ENCODE measurements around the gene CMTM1. TPM values are rescaled to one million over a fixed set of nuclear protein-coding genes. Genes with fewer than 3 reads are reported as not detected.
A peak's percentile ranks its signal among the peaks of the same experiment; 100 is the strongest.

CMTM1 gene
- total RNA-seq, 1 experiment from 2014 or later: 5.6 TPM

DNA sequence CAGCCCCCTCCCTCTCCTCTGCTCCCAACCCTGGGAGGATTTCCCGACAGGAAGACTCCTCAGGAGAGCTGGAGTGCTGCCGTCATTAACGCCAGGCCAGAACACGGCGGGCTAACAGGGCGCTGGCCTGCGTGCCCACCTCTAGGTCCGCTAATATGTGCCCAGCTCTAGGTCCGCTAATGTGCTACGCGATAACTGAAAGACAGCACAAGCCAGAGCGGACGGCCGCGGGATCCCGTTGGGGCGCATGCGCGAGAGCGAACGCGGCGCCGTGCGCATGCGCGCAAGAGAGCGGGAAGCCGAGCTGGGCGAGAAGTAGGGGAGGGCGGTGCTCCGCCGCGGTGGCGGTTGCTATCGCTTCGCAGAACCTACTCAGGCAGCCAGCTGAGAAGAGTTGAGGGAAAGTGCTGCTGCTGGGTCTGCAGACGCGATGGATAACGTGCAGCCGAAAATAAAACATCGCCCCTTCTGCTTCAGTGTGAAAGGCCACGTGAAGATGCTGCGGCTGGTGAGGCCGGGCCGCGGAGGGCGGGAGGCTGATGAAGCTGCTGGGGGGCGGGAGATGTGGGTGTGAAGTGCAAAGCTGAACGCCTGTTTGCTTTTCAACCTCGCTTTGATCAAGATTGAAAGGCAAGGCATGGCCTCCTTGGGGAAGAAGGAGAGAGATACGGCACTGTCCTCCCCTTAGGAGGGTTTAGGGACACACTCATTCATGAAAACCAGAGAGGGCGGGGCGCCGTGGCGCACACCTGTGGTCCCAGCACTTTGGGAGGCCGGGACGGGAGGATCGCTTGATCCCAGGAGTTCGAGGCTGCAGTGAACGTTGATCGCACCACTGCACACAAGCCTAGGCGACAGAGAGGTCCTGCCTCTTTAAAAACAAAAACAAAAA lies 13.7 kb upstream of the CMTM1 start, which contains the start of gene CKLF:
Gene CKLF, plus strand, starts transcription at position 291 of the 892 bp plus-strand sequence. Its CDS starts 140 bp downstream, at position 431.
- Histone ChIP-seq H3K27me3 (replicated peaks; ENCODE audit: control insufficient read depth, insufficient read depth, low read length) (no peaks in the 10 kb centered on the region), H3K9me3 (no peaks in the 10 kb centered on the region), H3K4me1 (peaks cover 28% of the 10 kb centered on the region), H3K36me3 (ENCODE audit: control insufficient read depth, insufficient read depth, low read length) (no peaks in the 10 kb centered on the region), H3K4me3 (ENCODE audit: low read depth, low read length) (peak within 1 kb of the TSS; percentile 73)
- TSS peak; percentile 52 for BruUV-seq (replicated peaks)
- CTCF ChIA-PET: interaction anchor here (0.6 to 1.3 kb wide), 5 partner anchors 16 to 109 kb away, joined by 3 to 7 read pairs (median 3); no protein-coding TSS in a partner anchor
- peaks cover 47% of the 10 kb centered on the region for H3K4me1 Mint-ChIP-seq (ENCODE audit: low read depth, unreplicated experiment)
- DNase-seq: peak; percentile 90 to 96
- H3K27me3 Mint-ChIP-seq (ENCODE audit: insufficient read depth, unreplicated experiment): no peaks in the 10 kb centered on the region
- peak within 1 kb of the TSS; percentile 87 for H3K4me3 Mint-ChIP-seq (ENCODE audit: unreplicated experiment)
- intact Hi-C loops (cut with micrococcal nuclease; ENCODE audit: unreplicated experiment): loop anchor here (1.0 to 5.0 kb wide), 2 partner anchors 36 to 50 kb away; partner anchors contain the start of gene CMTM3
- TF ChIP-seq, protein P1, sequence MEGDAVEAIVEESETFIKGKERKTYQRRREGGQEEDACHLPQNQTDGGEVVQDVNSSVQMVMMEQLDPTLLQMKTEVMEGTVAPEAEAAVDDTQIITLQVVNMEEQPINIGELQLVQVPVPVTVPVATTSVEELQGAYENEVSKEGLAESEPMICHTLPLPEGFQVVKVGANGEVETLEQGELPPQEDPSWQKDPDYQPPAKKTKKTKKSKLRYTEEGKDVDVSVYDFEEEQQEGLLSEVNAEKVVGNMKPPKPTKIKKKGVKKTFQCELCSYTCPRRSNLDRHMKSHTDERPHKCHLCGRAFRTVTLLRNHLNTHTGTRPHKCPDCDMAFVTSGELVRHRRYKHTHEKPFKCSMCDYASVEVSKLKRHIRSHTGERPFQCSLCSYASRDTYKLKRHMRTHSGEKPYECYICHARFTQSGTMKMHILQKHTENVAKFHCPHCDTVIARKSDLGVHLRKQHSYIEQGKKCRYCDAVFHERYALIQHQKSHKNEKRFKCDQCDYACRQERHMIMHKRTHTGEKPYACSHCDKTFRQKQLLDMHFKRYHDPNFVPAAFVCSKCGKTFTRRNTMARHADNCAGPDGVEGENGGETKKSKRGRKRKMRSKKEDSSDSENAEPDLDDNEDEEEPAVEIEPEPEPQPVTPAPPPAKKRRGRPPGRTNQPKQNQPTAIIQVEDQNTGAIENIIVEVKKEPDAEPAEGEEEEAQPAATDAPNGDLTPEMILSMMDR (IDR thresholded peaks at IDR 0.05; ENCODE audit: insufficient read depth in 1 of 2, low read depth in 1 of 2, low read length in 1 of 2, severe bottlenecking in 1 of 2, unreplicated experiment in 1 of 2): no peak
- H3K27ac Mint-ChIP-seq (ENCODE audit: unreplicated experiment): peak within 1 kb of the TSS; percentile 81
- H3K9me3 Mint-ChIP-seq (ENCODE audit: unreplicated experiment): no peaks in the 10 kb centered on the region
- POLR2A ChIA-PET: no interaction called here
- peaks cover 36% of the 10 kb centered on the region for H3K36me3 Mint-ChIP-seq (ENCODE audit: insufficient read depth, unreplicated experiment)

DNA sequence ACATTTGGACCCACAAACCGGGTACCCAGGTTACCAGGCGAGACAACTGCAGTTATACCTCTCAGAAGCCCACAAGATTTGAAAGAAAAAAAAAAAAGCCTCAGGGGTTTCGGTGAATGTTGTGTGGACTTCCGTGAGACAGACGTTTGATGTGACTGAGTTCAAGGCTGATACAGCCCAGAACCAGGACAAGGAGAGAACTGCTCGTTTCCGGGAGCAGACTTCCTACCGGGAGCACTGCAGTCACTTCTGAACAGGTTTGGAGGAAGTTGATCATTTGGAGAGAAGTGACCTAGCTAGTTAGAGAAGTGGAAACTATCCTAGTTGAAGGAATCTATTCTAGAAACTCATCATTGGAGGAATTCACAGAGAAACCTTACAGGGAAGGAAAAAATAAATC lies 13.0 kb upstream of the CMTM1 start:
- Mint-ChIP-seq H3K27ac (ENCODE audit: unreplicated experiment) (peak overlapping the region; percentile 81), H3K9me3 (ENCODE audit: unreplicated experiment) (no peaks in the 10 kb centered on the region), H3K36me3 (ENCODE audit: insufficient read depth, unreplicated experiment) (peaks cover 36% of the 10 kb centered on the region), H3K4me1 (ENCODE audit: low read depth, unreplicated experiment) (peaks cover 44% of the 10 kb centered on the region), H3K27me3 (ENCODE audit: insufficient read depth, unreplicated experiment) (no peaks in the 10 kb centered on the region), H3K4me3 (ENCODE audit: unreplicated experiment) (peak overlapping the region; percentile 87)
- Histone ChIP-seq H3K9me3 (no peaks in the 10 kb centered on the region), H3K36me3 (ENCODE audit: control insufficient read depth, insufficient read depth, low read length) (no peaks in the 10 kb centered on the region), H3K4me1 (peaks cover 28% of the 10 kb centered on the region), H3K27me3 (replicated peaks; ENCODE audit: control insufficient read depth, insufficient read depth, low read length) (no peaks in the 10 kb centered on the region), H3K4me3 (ENCODE audit: low read depth, low read length) (peak overlapping the region; percentile 73)
- intact Hi-C loops (cut with micrococcal nuclease; ENCODE audit: unreplicated experiment): loop anchor here (5.0 kb wide), 1 partner anchor 49 kb away; the partner anchor contains the start of gene CMTM3
- POLR2A ChIA-PET: no interaction called here
- CTCF ChIA-PET: interaction anchor here (0.8 to 1.3 kb wide), 3 partner anchors 12 to 55 kb away, joined by 3 to 7 read pairs (median 3); partner anchors contain the start of gene CMTM1
- TF ChIP-seq, protein P1 (IDR thresholded peaks at IDR 0.05; ENCODE audit: insufficient read depth in 1 of 2, low read depth in 1 of 2, low read length in 1 of 2, severe bottlenecking in 1 of 2, unreplicated experiment in 1 of 2): no peak
- BruUV-seq (replicated peaks): no TSS peak
- DNase-seq: no peak

DNA sequence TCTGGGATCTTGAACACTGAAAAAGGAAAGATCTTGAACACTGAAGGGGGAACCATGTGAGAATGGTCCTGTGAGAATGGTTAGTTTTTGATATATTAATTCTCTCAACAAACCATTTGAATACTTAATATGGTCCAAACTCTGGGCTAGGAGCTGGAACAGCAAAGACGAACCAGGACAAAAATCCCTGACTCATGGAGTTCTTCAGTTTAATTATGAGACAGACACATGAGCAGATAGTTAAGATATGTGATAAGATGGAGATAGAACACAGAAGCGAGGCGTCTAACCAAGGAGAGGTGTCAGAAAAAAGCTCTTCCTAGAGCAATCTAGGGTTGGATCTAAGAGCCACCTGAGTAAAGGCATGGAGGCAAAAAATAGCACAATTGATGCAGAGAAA lies 12.2 kb upstream of the CMTM1 start:
- Mint-ChIP-seq H3K36me3 (ENCODE audit: insufficient read depth, unreplicated experiment) (peaks cover 36% of the 10 kb centered on the region), H3K27ac (ENCODE audit: unreplicated experiment) (no peak overlapping the region), H3K4me3 (ENCODE audit: unreplicated experiment) (peak overlapping the region; percentile 87), H3K27me3 (ENCODE audit: insufficient read depth, unreplicated experiment) (no peaks in the 10 kb centered on the region), H3K9me3 (ENCODE audit: unreplicated experiment) (no peaks in the 10 kb centered on the region), H3K4me1 (ENCODE audit: low read depth, unreplicated experiment) (peaks cover 36% of the 10 kb centered on the region)
- intact Hi-C loops (cut with micrococcal nuclease; ENCODE audit: unreplicated experiment): loop anchor here (5.0 kb wide), 1 partner anchor 48 kb away; the partner anchor contains the start of gene CMTM3
- Histone ChIP-seq H3K9me3 (no peaks in the 10 kb centered on the region), H3K4me3 (ENCODE audit: low read depth, low read length) (no peak overlapping the region), H3K36me3 (ENCODE audit: control insufficient read depth, insufficient read depth, low read length) (no peaks in the 10 kb centered on the region), H3K27me3 (replicated peaks; ENCODE audit: control insufficient read depth, insufficient read depth, low read length) (no peaks in the 10 kb centered on the region), H3K4me1 (peaks cover 22% of the 10 kb centered on the region)
- ChIA-PET POLR2A (no interaction called here), CTCF (no interaction called here)
- BruUV-seq (replicated peaks): no TSS peak
- DNase-seq: no peak
- TF ChIP-seq, protein P1 (IDR thresholded peaks at IDR 0.05; ENCODE audit: insufficient read depth in 1 of 2, low read depth in 1 of 2, low read length in 1 of 2, severe bottlenecking in 1 of 2, unreplicated experiment in 1 of 2): no peak
